GM23338 (cell line): ENCODE measurements around the gene ZNF273. TPM values are rescaled to one million over a fixed set of nuclear protein-coding genes. Genes with fewer than 3 reads are reported as not detected.
A peak's percentile ranks its signal among the peaks of the same experiment; 100 is the strongest.

ENCODE experiments used
- ATAC-seq: fragments of 200-7000 bp; cut with Tn5 transposase; 3 replicates; pipeline ENCODE4 v1.9.1; 2020
- DNase-seq: peaks from one replicate; pipeline ENCODE4 v3.0.0-alpha.2; 2015; ENCODE audit warnings: low spot score
- H2AFZ ChIP-seq: fragments of 200-600 bp; sonication (generic); 2 replicates; pipeline ENCODE4 v1.8.0; 2016; ENCODE audit warnings: antibody characterized with exemption, mild to moderate bottlenecking, moderate library complexity
- H3F3A ChIP-seq: fragments of 200-600 bp; sonication (generic); replicated peaks from 2 replicates; pipeline ENCODE4 v1.8.0; 2017; ENCODE audit warnings: antibody characterized with exemption, mixed run types, low read depth
- H3K27ac ChIP-seq: fragments of 200-600 bp; sonication (generic); 2 replicates; pipeline ENCODE4 v1.6.1; 2016; ENCODE audit warnings: low read depth
- H3K27me3 ChIP-seq: fragments of 200-600 bp; sonication (generic); 2 replicates; pipeline ENCODE4 v1.8.0; 2016; ENCODE audit warnings: mild to moderate bottlenecking, mixed run types, moderate library complexity; ENCODE audit not compliant: insufficient read depth
- H3K36me3 ChIP-seq: fragments of 200-600 bp; sonication (generic); 2 replicates; pipeline ENCODE4 v1.8.0; 2016; ENCODE audit warnings: mild to moderate bottlenecking; ENCODE audit not compliant: insufficient read depth
- H3K4me1 ChIP-seq: fragments of 200-600 bp; sonication (generic); 2 replicates; pipeline ENCODE4 v1.8.0; 2016; ENCODE audit warnings: mild to moderate bottlenecking, moderate library complexity; ENCODE audit not compliant: insufficient read depth
- H3K4me2 ChIP-seq: fragments of 200-600 bp; sonication (generic); 2 replicates; pipeline ENCODE4 v1.7.1; 2017; ENCODE audit warnings: mixed run types
- H3K4me3 ChIP-seq: fragments of 200-600 bp; sonication (generic); 2 replicates; pipeline ENCODE4 v1.6.1; 2016; ENCODE audit warnings: mixed run types
- H3K79me2 ChIP-seq: fragments of 200-600 bp; sonication (generic); replicated peaks from 2 replicates; pipeline ENCODE4 v1.8.0; 2017; ENCODE audit warnings: mild to moderate bottlenecking; ENCODE audit not compliant: insufficient read depth
- H3K9me2 ChIP-seq: fragments of 200-600 bp; sonication (generic); 2 replicates; pipeline ENCODE4 v1.8.0; 2017; ENCODE audit not compliant: insufficient read depth
- H4K20me1 ChIP-seq: fragments of 200-600 bp; sonication (generic); replicated peaks from 2 replicates; pipeline ENCODE4 v1.8.0; 2017; ENCODE audit warnings: mild to moderate bottlenecking; ENCODE audit not compliant: insufficient read depth
- H3K27ac Mint-ChIP-seq: 2 replicates; pipeline ENCODE4 v1.8.0; 2020; ENCODE audit warnings: inconsistent platforms, mild to moderate bottlenecking, moderate library complexity, mixed read lengths
- H3K27me3 Mint-ChIP-seq: 3 replicates; pipeline ENCODE4 v1.8.0; 2022; ENCODE audit warnings: low read depth, mild to moderate bottlenecking, moderate library complexity, mixed read lengths, inconsistent platforms; ENCODE audit not compliant: insufficient read depth, poor library complexity
- H3K36me3 Mint-ChIP-seq: 3 replicates; pipeline ENCODE4 v1.8.0; 2021; ENCODE audit warnings: low read depth, mild to moderate bottlenecking, inconsistent platforms, moderate library complexity, mixed read lengths
- H3K4me1 Mint-ChIP-seq: 3 replicates; pipeline ENCODE4 v1.8.0; 2020; ENCODE audit warnings: mild to moderate bottlenecking, inconsistent platforms, mixed read lengths
- H3K4me3 Mint-ChIP-seq: 3 replicates; pipeline ENCODE4 v1.8.0; 2021; ENCODE audit warnings: moderate library complexity, mild to moderate bottlenecking, inconsistent platforms, mixed read lengths
- H3K9me3 Mint-ChIP-seq: 3 replicates; pipeline ENCODE4 v1.8.0; 2020; ENCODE audit warnings: moderate library complexity, mild to moderate bottlenecking, inconsistent platforms, mixed read lengths
- CREB1 ChIP-seq: fragments of 250-450 bp; sonication (Bioruptor Pico); IDR thresholded peaks from 2 replicates; pipeline ENCODE4 v1.5.0; 2020; ENCODE audit warnings: low read depth, mild to moderate bottlenecking, moderate library complexity
- EZH2 ChIP-seq: fragments of 200-600 bp; sonication (generic); IDR thresholded peaks from one replicate; pipeline ENCODE4 v1.8.0; 2017; ENCODE audit warnings: antibody characterized with exemption, mild to moderate bottlenecking, low read depth; ENCODE audit not compliant: unreplicated experiment
- EZH2phosphoT487 ChIP-seq: fragments of 200-600 bp; sonication (generic); IDR thresholded peaks from one replicate; pipeline ENCODE4 v1.8.1; 2018; ENCODE audit warnings: antibody characterized with exemption; ENCODE audit not compliant: unreplicated experiment
- JUNB ChIP-seq: IDR thresholded peaks from one replicate; pipeline ENCODE4 v1.6.1; 2016; ENCODE audit warnings: antibody characterized with exemption; ENCODE audit not compliant: unreplicated experiment
- NANOG ChIP-seq: IDR thresholded peaks from 2 replicates; pipeline ENCODE4 v1.6.1; 2016; ENCODE audit warnings: antibody characterized with exemption, borderline replicate concordance
- POLR2AphosphoS5 ChIP-seq: IDR thresholded peaks from 2 replicates; pipeline ENCODE4 v1.6.1; 2016; ENCODE audit warnings: antibody characterized with exemption, low read depth
- STAT1 ChIP-seq: IDR thresholded peaks from one replicate; pipeline ENCODE4 v1.6.1; 2016; ENCODE audit warnings: antibody characterized with exemption; ENCODE audit not compliant: unreplicated experiment
- ZNF114 ChIP-seq: fragments of 250-450 bp; sonication (Bioruptor Pico); IDR thresholded peaks from 2 replicates; pipeline ENCODE4 v1.5.0; 2020; ENCODE audit warnings: mild to moderate bottlenecking, moderate library complexity
- polyA plus RNA-seq: library from polyadenylated mRNA; unstranded; fragments of >200 nt; fragmentation: Nextera tagmentation; extraction: Ambion mirVana; gene quantifications from 2 replicates; pipeline ENCODE4 v1.2.1, GENCODE V29; 2016
- total RNA-seq: library from RNA; depleted of rRNA; stranded (reverse); fragments of >200 nt; shearing (Covaris generic); gene quantifications from 2 replicates; pipeline ENCODE4 v1.2.3, GENCODE V29; 2014
- TF ChIP-seq, protein P1 (sequence below), 2 experiments: fragments of 200-600 bp in 1 of 2; sonication (generic) in 1 of 2; conservative IDR thresholded peaks; 2 replicates each; pipeline versions ENCODE4 v1.5.1 to v1.6.1; 2016 to 2017; ENCODE audit warnings: antibody characterized with exemption in 2 of 2, low read depth in 2 of 2, mild to moderate bottlenecking in 2 of 2, moderate library complexity in 1 of 2
- TF ChIP-seq, protein P2 (sequence below): IDR thresholded peaks from one replicate; pipeline ENCODE4 v1.6.1; 2018; ENCODE audit warnings: antibody characterized with exemption; ENCODE audit not compliant: unreplicated experiment

ZNF273 gene
- total and polyA plus RNA-seq, 2 experiments from 2014 or later = 16.4 to 34.3 TPM

DNA sequence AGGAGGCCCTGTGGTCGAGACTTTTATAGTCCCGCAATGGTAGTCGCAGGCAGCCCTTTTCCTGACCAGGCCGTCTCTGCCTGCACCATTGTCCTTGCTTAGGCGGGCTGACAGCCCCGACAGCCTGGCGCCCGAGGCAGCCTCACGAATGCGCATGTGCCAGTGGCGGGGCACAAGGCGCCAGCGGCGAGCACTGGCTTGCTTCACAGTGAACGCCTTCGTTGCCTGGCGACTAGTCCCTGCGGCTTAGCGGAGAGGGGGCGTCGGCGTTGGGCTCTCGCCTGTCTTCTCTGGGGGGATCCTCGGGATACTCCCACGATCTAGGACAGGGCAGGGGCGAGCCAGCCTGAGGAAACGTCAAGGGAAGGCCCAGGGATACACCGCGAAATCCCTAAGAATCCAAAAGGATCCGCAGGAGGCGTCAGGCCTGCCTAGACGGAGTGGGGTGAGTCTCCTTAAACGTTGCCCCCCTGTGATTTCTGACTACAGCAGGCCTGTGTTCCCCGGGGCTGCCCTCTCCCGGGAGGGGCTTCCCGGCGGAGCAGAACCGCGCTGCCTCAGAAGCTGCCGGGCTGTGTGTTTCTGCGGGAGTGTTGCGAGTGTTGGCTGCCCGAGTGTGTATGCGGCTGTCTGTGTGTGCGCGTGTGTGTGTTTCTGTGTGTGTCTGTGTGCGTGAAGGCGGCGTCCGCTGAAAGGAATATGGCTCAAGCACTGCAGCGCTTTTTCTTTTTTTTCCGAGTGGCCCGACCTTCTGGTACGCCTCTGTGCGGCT is 20.5 kb upstream of the ZNF273 start:
- Histone ChIP-seq H3K79me2 (no peaks in the 10 kb centered on the region), H3F3A (no peaks in the 10 kb centered on the region), H3K4me2 (peak overlapping the region; percentile 95), H3K27ac (no peak overlapping the region), H3K9me2 (no peaks in the 10 kb centered on the region), H4K20me1 (no peaks in the 10 kb centered on the region), H3K4me1 (no peaks in the 10 kb centered on the region), H3K36me3 (no peaks in the 10 kb centered on the region), H2AFZ (peak overlapping the region; percentile 97), H3K4me3 (peak overlapping the region; percentile 68), H3K27me3 (peaks cover 91% of the 10 kb centered on the region)
- TF ChIP-seq EZH2 (peak; percentile 53), NANOG (no peak)
- Mint-ChIP-seq H3K4me1 (no peaks in the 10 kb centered on the region), H3K36me3 (peaks cover 4% of the 10 kb centered on the region; the same call in 1 of the 3 replicates), H3K9me3 (peaks cover 45% of the 10 kb centered on the region), H3K27me3 (peaks cover 49% of the 10 kb centered on the region), H3K27ac (no peak overlapping the region), H3K4me3 (peak overlapping the region; percentile 68; the same call in 2 of the 3 replicates)
- peak; percentile 85 for ATAC-seq
- DNase-seq = peak; percentile 83

DNA sequence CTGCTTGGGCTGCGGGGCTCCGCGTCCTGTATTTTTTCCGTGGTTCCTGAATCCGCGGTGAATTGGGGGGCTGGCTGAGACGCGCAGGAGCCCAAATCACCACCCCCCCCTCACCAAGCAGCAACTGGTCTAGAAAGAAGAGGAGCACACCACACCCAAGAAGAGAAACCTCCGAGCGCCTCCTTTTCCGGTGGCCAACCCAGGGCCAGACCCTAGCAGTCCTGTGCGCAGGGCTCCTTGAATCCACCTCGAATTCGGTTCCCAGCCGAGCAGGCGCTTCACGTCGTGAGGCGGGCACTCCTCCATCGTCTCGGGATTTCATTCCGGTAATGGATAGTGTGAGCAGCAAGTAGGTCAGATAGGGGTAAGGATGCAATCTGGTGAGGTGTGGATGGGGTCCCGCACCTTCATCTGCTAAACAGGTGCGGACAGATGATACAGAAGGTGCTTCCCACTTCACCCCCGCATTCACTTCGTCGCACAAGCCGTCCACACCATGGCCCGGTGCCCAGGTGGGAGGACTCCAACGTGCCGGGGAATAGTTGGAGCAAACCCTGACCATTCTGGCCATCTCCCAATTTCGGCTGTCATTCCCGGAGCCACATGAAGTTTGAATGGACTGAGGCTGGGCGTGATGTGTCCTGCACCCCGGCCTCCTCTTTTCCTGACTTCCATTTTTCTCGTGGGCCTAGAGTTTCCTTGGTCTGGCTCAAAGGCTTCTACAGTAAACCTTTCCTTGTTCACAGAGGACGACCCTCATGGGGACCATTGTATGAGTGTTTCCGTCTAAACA is 19.8 kb upstream of the ZNF273 start:
- H3K9me3 Mint-ChIP-seq = peaks cover 40% of the 10 kb centered on the region
- peaks cover 52% of the 10 kb centered on the region for H3K27me3 Mint-ChIP-seq
- ATAC-seq (peak; percentile 13), DNase-seq (peak; percentile 41)
- peak overlapping the region; percentile 68; the same call in 2 of the 3 replicates for H3K4me3 Mint-ChIP-seq
- Histone ChIP-seq H3K27me3 (peaks cover 91% of the 10 kb centered on the region), H3K4me1 (no peaks in the 10 kb centered on the region), H3K9me2 (no peaks in the 10 kb centered on the region), H3K79me2 (no peaks in the 10 kb centered on the region), H3K4me2 (peak overlapping the region; percentile 95), H3F3A (no peaks in the 10 kb centered on the region), H2AFZ (peak overlapping the region; percentile 97), H3K27ac (no peak overlapping the region), H3K36me3 (no peaks in the 10 kb centered on the region), H4K20me1 (no peaks in the 10 kb centered on the region), H3K4me3 (peak overlapping the region; percentile 68)
- H3K36me3 Mint-ChIP-seq = peaks cover 4% of the 10 kb centered on the region; the same call in 1 of the 3 replicates
- H3K27ac Mint-ChIP-seq = no peak overlapping the region
- peaks cover 2% of the 10 kb centered on the region; the same call in 1 of the 3 replicates for H3K4me1 Mint-ChIP-seq
- TF ChIP-seq, protein P1, sequence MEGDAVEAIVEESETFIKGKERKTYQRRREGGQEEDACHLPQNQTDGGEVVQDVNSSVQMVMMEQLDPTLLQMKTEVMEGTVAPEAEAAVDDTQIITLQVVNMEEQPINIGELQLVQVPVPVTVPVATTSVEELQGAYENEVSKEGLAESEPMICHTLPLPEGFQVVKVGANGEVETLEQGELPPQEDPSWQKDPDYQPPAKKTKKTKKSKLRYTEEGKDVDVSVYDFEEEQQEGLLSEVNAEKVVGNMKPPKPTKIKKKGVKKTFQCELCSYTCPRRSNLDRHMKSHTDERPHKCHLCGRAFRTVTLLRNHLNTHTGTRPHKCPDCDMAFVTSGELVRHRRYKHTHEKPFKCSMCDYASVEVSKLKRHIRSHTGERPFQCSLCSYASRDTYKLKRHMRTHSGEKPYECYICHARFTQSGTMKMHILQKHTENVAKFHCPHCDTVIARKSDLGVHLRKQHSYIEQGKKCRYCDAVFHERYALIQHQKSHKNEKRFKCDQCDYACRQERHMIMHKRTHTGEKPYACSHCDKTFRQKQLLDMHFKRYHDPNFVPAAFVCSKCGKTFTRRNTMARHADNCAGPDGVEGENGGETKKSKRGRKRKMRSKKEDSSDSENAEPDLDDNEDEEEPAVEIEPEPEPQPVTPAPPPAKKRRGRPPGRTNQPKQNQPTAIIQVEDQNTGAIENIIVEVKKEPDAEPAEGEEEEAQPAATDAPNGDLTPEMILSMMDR (conservative IDR thresholded peaks at IDR 0.05; ENCODE audit: low read depth in 2 of 2) = no peak
- no peak for TF ChIP-seq EZH2phosphoT487
- no peak for TF ChIP-seq STAT1
- no peak for TF ChIP-seq EZH2
- TF ChIP-seq CREB1 (CRISPR knock-in tag) = no peak
- no peak for TF ChIP-seq JUNB
- no peak for TF ChIP-seq POLR2AphosphoS5
- TF ChIP-seq, protein P2, sequence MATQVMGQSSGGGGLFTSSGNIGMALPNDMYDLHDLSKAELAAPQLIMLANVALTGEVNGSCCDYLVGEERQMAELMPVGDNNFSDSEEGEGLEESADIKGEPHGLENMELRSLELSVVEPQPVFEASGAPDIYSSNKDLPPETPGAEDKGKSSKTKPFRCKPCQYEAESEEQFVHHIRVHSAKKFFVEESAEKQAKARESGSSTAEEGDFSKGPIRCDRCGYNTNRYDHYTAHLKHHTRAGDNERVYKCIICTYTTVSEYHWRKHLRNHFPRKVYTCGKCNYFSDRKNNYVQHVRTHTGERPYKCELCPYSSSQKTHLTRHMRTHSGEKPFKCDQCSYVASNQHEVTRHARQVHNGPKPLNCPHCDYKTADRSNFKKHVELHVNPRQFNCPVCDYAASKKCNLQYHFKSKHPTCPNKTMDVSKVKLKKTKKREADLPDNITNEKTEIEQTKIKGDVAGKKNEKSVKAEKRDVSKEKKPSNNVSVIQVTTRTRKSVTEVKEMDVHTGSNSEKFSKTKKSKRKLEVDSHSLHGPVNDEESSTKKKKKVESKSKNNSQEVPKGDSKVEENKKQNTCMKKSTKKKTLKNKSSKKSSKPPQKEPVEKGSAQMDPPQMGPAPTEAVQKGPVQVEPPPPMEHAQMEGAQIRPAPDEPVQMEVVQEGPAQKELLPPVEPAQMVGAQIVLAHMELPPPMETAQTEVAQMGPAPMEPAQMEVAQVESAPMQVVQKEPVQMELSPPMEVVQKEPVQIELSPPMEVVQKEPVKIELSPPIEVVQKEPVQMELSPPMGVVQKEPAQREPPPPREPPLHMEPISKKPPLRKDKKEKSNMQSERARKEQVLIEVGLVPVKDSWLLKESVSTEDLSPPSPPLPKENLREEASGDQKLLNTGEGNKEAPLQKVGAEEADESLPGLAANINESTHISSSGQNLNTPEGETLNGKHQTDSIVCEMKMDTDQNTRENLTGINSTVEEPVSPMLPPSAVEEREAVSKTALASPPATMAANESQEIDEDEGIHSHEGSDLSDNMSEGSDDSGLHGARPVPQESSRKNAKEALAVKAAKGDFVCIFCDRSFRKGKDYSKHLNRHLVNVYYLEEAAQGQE = no peak
- no peak for TF ChIP-seq ZNF114 (CRISPR knock-in tag)
